Gastrocnemius medialis (tissue), 4 donors: Measurements from ENCODE around the gene BLOC1S5. TPM values are rescaled to one million over a fixed set of nuclear protein-coding genes. Genes with fewer than 3 reads are reported as not detected.
"Not testable (repeated sequence)": the region's sequence is repeated elsewhere in the genome, so short reads cannot be mapped to it uniquely, and the experiment has no call there.

Source experiments
- ATAC-seq, 2 donors: fragments of 150-250 bp; one replicate each; pipeline ENCODE4 v1.9.1; 2016
- DNase-seq, 2 donors: peaks; one replicate each; pipeline ENCODE4 v3.0.0-alpha.2; 2019
- H3K27ac ChIP-seq, 4 donors: fragments of 200-600 bp; sonication (generic); 1 replicate in 1 of 4; 2 replicates in 3 of 4; pipeline ENCODE4 v1.5.1; 2016 to 2018; ENCODE audit warnings: mild to moderate bottlenecking in 2 of 4, moderate library complexity in 1 of 4
- H3K27me3 ChIP-seq, 3 donors: fragments of 200-600 bp; sonication (generic) in 2 of 3; 1 replicate in 1 of 3; 2 replicates in 2 of 3; pipeline versions ENCODE4 v1.5.1 to v1.6.0; 2016 to 2019; ENCODE audit warnings: mild to moderate bottlenecking in 1 of 3, moderate library complexity in 1 of 3
- H3K36me3 ChIP-seq, 2 donors: fragments of 200-600 bp; sonication (generic) in 1 of 2; one replicate each; pipeline ENCODE4 v1.5.1; 2017 to 2018
- H3K4me1 ChIP-seq, 2 donors: fragments of 200-600 bp; sonication (generic) in 1 of 2; one replicate each; pipeline ENCODE4 v1.5.1; 2016 to 2017; ENCODE audit warnings: mild to moderate bottlenecking in 2 of 2
- H3K4me3 ChIP-seq, 4 donors: fragments of 200-600 bp; sonication (generic) in 3 of 4; 1 replicate in 1 of 4; 2 replicates in 3 of 4; pipeline ENCODE4 v1.5.1; 2016 to 2019; ENCODE audit warnings: mild to moderate bottlenecking in 2 of 4
- H3K9me3 ChIP-seq, 3 donors: fragments of 200-600 bp; sonication (generic) in 2 of 3; 1 replicate in 1 of 3; 2 replicates in 2 of 3; pipeline ENCODE4 v1.5.1; 2016 to 2019
- POLR2A ChIP-seq, 2 donors: fragments of 450-650 bp; IDR thresholded peaks; one replicate each; pipeline ENCODE4 v1.6.1; 2017; ENCODE audit warnings: antibody characterized with exemption in 2 of 2, mild to moderate bottlenecking in 2 of 2, moderate library complexity in 2 of 2
- in situ Hi-C, 4 donors: fragments of 200-750 bp; cut with MboI; loops; one replicate each; pipeline versions ENCODE4 v1.15.0 to v1.8.0; 2017; ENCODE audit warnings: low sequenced_read_pairs in 4 of 4
- intact Hi-C: fragments of 100-400 bp; cut with DNase I; formaldehyde crosslinking; loops from one replicate; pipeline ENCODE4 v1.15.1; 2023; ENCODE audit warnings: low total_unique reads
- total RNA-seq, 4 donors: library from RNA; depleted of rRNA; stranded (reverse); fragments of >200 nt; gene quantifications; one replicate each; pipeline versions ENCODE4 v1.1.0 to v1.2.3, GENCODE V29; 2016
- TF ChIP-seq, protein P1 (sequence below), 5 experiments: fragments of 450-650 bp in 3 of 5; fragments of 200-600 bp in 2 of 5; sonication (generic) in 2 of 5; IDR thresholded peaks in 4 of 5; conservative IDR thresholded peaks in 1 of 5; 1 replicate in 4 of 5; 2 replicates in 1 of 5; pipeline ENCODE4 v1.5.1; 2016 to 2019; ENCODE audit warnings: antibody characterized with exemption in 5 of 5, mild to moderate bottlenecking in 3 of 5, moderate library complexity in 3 of 5

The BLOC1S5 gene
- total RNA-seq, 4 donors from 2014 or later, result 5.4 to 13.6 (median 9.4) TPM

DNA sequence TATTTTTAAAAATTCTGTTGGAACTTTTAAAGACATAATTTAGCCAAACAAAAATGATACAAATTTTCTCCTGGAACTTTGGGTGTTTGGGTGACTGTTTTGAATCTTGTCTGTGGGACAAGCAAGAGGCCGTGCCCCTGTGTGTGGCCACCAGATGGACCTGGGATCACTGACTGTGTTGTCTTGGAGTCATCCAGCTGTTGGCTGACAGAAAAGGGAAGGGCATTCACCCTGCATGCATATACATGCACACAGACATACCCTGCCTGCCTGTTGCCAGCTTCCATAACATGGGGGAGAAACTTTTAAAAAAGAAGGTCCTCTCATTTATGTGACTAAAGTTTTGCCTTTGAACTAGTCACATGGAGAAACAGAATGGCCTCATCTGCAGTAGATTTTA is 72.7 kb downstream of the BLOC1S5 start:
- Histone ChIP-seq H3K4me3 (no peak overlapping the region), H3K9me3 (no peaks in the 10 kb centered on the region), H3K4me1 (peaks cover 0 to 4% of the 10 kb centered on the region in 2 donors), H3K27me3 (no peaks in the 10 kb centered on the region), H3K27ac (no peak overlapping the region), H3K36me3 (no peaks in the 10 kb centered on the region)
- intact Hi-C loops (loop anchor here (5.0 kb wide), 1 partner anchor 79 kb away; the partner anchor contains the start of gene TXNDC5), in situ Hi-C loops (no loop called here)
- ATAC-seq, result no peak
- TF ChIP-seq, protein P1, sequence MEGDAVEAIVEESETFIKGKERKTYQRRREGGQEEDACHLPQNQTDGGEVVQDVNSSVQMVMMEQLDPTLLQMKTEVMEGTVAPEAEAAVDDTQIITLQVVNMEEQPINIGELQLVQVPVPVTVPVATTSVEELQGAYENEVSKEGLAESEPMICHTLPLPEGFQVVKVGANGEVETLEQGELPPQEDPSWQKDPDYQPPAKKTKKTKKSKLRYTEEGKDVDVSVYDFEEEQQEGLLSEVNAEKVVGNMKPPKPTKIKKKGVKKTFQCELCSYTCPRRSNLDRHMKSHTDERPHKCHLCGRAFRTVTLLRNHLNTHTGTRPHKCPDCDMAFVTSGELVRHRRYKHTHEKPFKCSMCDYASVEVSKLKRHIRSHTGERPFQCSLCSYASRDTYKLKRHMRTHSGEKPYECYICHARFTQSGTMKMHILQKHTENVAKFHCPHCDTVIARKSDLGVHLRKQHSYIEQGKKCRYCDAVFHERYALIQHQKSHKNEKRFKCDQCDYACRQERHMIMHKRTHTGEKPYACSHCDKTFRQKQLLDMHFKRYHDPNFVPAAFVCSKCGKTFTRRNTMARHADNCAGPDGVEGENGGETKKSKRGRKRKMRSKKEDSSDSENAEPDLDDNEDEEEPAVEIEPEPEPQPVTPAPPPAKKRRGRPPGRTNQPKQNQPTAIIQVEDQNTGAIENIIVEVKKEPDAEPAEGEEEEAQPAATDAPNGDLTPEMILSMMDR (IDR thresholded peaks at IDR 0.05 in 4 of 5, conservative IDR thresholded peaks at IDR 0.05 in 1 of 5), result no peak
- TF ChIP-seq POLR2A (IDR thresholded peaks at IDR 0.05), result no peak
- DNase-seq, result no peak

- TF ChIP-seq POLR2A (IDR thresholded peaks at IDR 0.05), result no peak
- TF ChIP-seq, protein P1 (IDR thresholded peaks at IDR 0.05 in 4 of 5, conservative IDR thresholded peaks at IDR 0.05 in 1 of 5), result no peak
- Histone ChIP-seq H3K27me3 (no peaks in the 10 kb centered on the region), H3K4me1 (no peaks in the 10 kb centered on the region), H3K36me3 (no peaks in the 10 kb centered on the region), H3K9me3 (no peaks in the 10 kb centered on the region), H3K4me3 (no peak overlapping the region), H3K27ac (no peak overlapping the region)
- ATAC-seq (no peak), DNase-seq (no peak)
- intact Hi-C loops (no loop called here), in situ Hi-C loops (no loop called here)
Measured at GRCh38 chr6:7986219-7986618, 78.0 kb downstream of the BLOC1S5 start.

- H3K4me3 ChIP-seq, in situ Hi-C loops, DNase-seq, H3K27ac ChIP-seq, H3K36me3 ChIP-seq, H3K9me3 ChIP-seq, intact Hi-C loops, ATAC-seq, H3K27me3 ChIP-seq, H3K4me1 ChIP-seq: not testable (repeated sequence)
Measured at GRCh38 chr6:7983967-7984366, 80.2 kb downstream of the BLOC1S5 start.

DNA sequence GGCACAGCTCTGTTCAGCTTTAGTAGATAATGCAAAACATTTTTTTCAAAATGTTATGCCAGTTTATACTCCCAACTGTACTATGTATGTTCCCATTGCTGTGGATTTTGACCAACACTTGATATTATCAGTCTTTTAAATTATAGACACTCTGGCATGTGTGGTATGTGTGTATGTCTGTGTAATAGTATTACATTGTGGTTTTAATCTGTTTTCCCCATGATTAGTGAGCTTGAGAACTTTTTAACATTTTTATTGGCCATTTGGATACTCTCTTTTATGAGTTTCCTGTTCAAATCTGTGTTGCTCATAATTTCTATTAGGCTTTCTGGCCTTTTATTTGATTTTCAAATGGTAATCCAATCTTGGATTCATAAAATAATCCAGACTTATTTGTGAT is 84.4 kb downstream of the BLOC1S5 start:
- no peak for ATAC-seq
- H3K9me3 ChIP-seq, result no peaks in the 10 kb centered on the region
- H3K4me1 ChIP-seq, result peaks cover 11% of the 10 kb centered on the region in 2 donors
- in situ Hi-C loops, result no loop called here
- H3K27me3 ChIP-seq, result no peaks in the 10 kb centered on the region
- no peak overlapping the region for H3K4me3 ChIP-seq
- H3K27ac ChIP-seq, result no peak overlapping the region
- DNase-seq, result no peak
- intact Hi-C loops, result no loop called here
- TF ChIP-seq, protein P1 (IDR thresholded peaks at IDR 0.05 in 4 of 5, conservative IDR thresholded peaks at IDR 0.05 in 1 of 5), result no peak
- no peak for TF ChIP-seq POLR2A (IDR thresholded peaks at IDR 0.05)
- no peaks in the 10 kb centered on the region for H3K36me3 ChIP-seq

GRCh38 chr6:7978736-7979135 is 85.5 kb downstream of the BLOC1S5 start:
- TF ChIP-seq POLR2A (IDR thresholded peaks at IDR 0.05), result no peak
- TF ChIP-seq, protein P1 (IDR thresholded peaks at IDR 0.05 in 4 of 5, conservative IDR thresholded peaks at IDR 0.05 in 1 of 5), result no peak
- intact Hi-C loops (no loop called here), in situ Hi-C loops (no loop called here)
- DNase-seq (no peak), ATAC-seq (no peak)
- H3K9me3 ChIP-seq, result no peaks in the 10 kb centered on the region
- H3K27me3 ChIP-seq, result no peaks in the 10 kb centered on the region
- H3K4me3 ChIP-seq, result no peak overlapping the region
- no peak overlapping the region for H3K27ac ChIP-seq
- peaks cover 11 to 17% of the 10 kb centered on the region in 2 donors for H3K4me1 ChIP-seq
- H3K36me3 ChIP-seq, result no peaks in the 10 kb centered on the region
